CD14-positive monocyte (primary cell): Measurements from ENCODE around the gene ZDHHC24. TPM values are rescaled to one million over a fixed set of nuclear protein-coding genes. Genes with fewer than 3 reads are reported as not detected.

Experiments used
- DNase-seq, 3 donors: peaks; one replicate each; pipeline ENCODE4 v3.0.0-alpha.2; 2011 to 2022
- H2AFZ ChIP-seq: 2 replicates; pipeline ENCODE4 v1.6.0; 2012; ENCODE audit warnings: mild to moderate bottlenecking, low read depth, low read length, inconsistent platforms; ENCODE audit not compliant: insufficient read depth, poor library complexity, severe bottlenecking
- H3K27ac ChIP-seq, 2 donors: 1 replicate in 1 of 2; 2 replicates in 1 of 2; pipeline ENCODE4 v1.5.1; 2012 to 2013; ENCODE audit warnings: low read length in 2 of 2, control low read depth in 1 of 2, inconsistent platforms in 1 of 2, low read depth in 1 of 2, mild to moderate bottlenecking in 1 of 2
- H3K27me3 ChIP-seq, 2 donors: one replicate each; pipeline versions ENCODE4 v1.6.0 to v1.6.1; 2011 to 2013; ENCODE audit warnings: low read length in 2 of 2; ENCODE audit not compliant: control insufficient read depth in 2 of 2, insufficient read depth in 2 of 2
- H3K36me3 ChIP-seq, 2 donors: replicated peaks in 1 of 2; 1 replicate in 1 of 2; 2 replicates in 1 of 2; pipeline versions ENCODE4 v1.5.1 to v1.6.1; 2012 to 2013; ENCODE audit warnings: low read length in 2 of 2, control low read depth in 1 of 2, inconsistent platforms in 1 of 2, mild to moderate bottlenecking in 1 of 2; ENCODE audit not compliant: insufficient read depth in 2 of 2, control insufficient read depth in 1 of 2
- H3K4me1 ChIP-seq, 2 donors: 1 replicate in 1 of 2; 2 replicates in 1 of 2; pipeline versions ENCODE4 v1.5.1 to v1.6.1; 2012 to 2013; ENCODE audit warnings: low read length in 2 of 2, control low read depth in 1 of 2, inconsistent platforms in 1 of 2, mild to moderate bottlenecking in 1 of 2, moderate library complexity in 1 of 2; ENCODE audit not compliant: insufficient read depth in 2 of 2, control insufficient read depth in 1 of 2
- H3K4me2 ChIP-seq: replicated peaks from 2 replicates; pipeline ENCODE3; 2012; ENCODE audit warnings: low read length, moderate library complexity, mild to moderate bottlenecking; ENCODE audit not compliant: poor library complexity, severe bottlenecking; ENCODE audit errors: extremely low read depth
- H3K4me3 ChIP-seq, 3 experiments: fragments of 200-600 bp in 1 of 3; sonication (generic) in 1 of 3; replicated peaks in 1 of 3; 1 replicate in 2 of 3; 2 replicates in 1 of 3; pipeline ENCODE4 v1.5.1; 2011 to 2013; ENCODE audit warnings: low read length in 3 of 3, mild to moderate bottlenecking in 3 of 3, control low read depth in 2 of 3, low read depth in 2 of 3, inconsistent platforms in 1 of 3, moderate library complexity in 1 of 3
- H3K79me2 ChIP-seq: 2 replicates; pipeline ENCODE4 v1.6.0; 2012; ENCODE audit warnings: mild to moderate bottlenecking, control low read depth, inconsistent platforms, low read length, moderate library complexity; ENCODE audit not compliant: insufficient read depth
- H3K9ac ChIP-seq: 2 replicates; pipeline ENCODE4 v1.6.0; 2017; ENCODE audit warnings: low read length, mild to moderate bottlenecking; ENCODE audit not compliant: insufficient read depth, poor library complexity, severe bottlenecking
- H3K9me3 ChIP-seq, 2 donors: replicated peaks in 1 of 2; 1 replicate in 1 of 2; 2 replicates in 1 of 2; pipeline versions ENCODE4 v1.5.1 to v1.6.1; 2012 to 2013; ENCODE audit warnings: low read length in 2 of 2, control low read depth in 1 of 2; ENCODE audit not compliant: control insufficient read depth in 1 of 2, insufficient read depth in 1 of 2
- H4K20me1 ChIP-seq: 2 replicates; pipeline ENCODE4 v1.6.0; 2012; ENCODE audit warnings: mild to moderate bottlenecking, low read length, control low read depth, moderate library complexity; ENCODE audit not compliant: insufficient read depth
- H3K27ac Mint-ChIP-seq, 7 donors: one replicate each; pipeline ENCODE4 v1.8.0; 2020; ENCODE audit warnings: mild to moderate bottlenecking in 7 of 7, mixed read lengths in 7 of 7, moderate library complexity in 6 of 7, inconsistent platforms in 2 of 7
- H3K27me3 Mint-ChIP-seq, 3 donors: one replicate each; pipeline ENCODE4 v1.8.0; 2021 to 2022; ENCODE audit warnings: low read depth in 3 of 3, mild to moderate bottlenecking in 3 of 3, mixed read lengths in 3 of 3, moderate library complexity in 3 of 3, inconsistent platforms in 1 of 3
- H3K36me3 Mint-ChIP-seq, 2 donors: one replicate each; pipeline ENCODE4 v1.8.0; 2020; ENCODE audit warnings: mixed read lengths in 2 of 2, inconsistent platforms in 1 of 2, mild to moderate bottlenecking in 1 of 2
- H3K4me1 Mint-ChIP-seq: one replicate; pipeline ENCODE4 v1.8.0; 2020; ENCODE audit warnings: mild to moderate bottlenecking, mixed read lengths
- H3K4me3 Mint-ChIP-seq, 2 donors: one replicate each; pipeline ENCODE4 v1.8.0; 2020; ENCODE audit warnings: mild to moderate bottlenecking in 2 of 2, mixed read lengths in 2 of 2, moderate library complexity in 1 of 2
- H3K9me3 Mint-ChIP-seq, 7 donors: one replicate each; pipeline ENCODE4 v1.8.0; 2020 to 2022; ENCODE audit warnings: mixed read lengths in 7 of 7, mild to moderate bottlenecking in 6 of 7, moderate library complexity in 6 of 7, inconsistent platforms in 2 of 7
- WGBS: methylation state at CpG from one replicate; pipeline ENCODE4 v1.1.5; 2013; ENCODE audit warnings: missing lambda C conversion rate; ENCODE audit not compliant: insufficient coverage; 5-methylcytosine and 5-hydroxymethylcytosine counted together
- intact Hi-C, 2 donors: fragments of 100-400 bp; cut with micrococcal nuclease; formaldehyde crosslinking; loops; one replicate each; pipeline versions ENCODE4 v1.15.0 to v1.15.1; 2023
- polyA plus RNA-seq, 3 donors: library from polyadenylated mRNA; depleted of rRNA in 1 of 3; unstranded in 2 of 3; stranded (reverse) in 1 of 3; fragments of 300-500 nt in 2 of 3; fragments of >200 nt in 1 of 3; fragmentation: Illumina TruSeq in 2 of 3; gene quantifications; 1 replicate in 2 of 3; 2 replicates in 1 of 3; pipeline ENCODE4 v1.2.3, GENCODE V29; 2012 to 2021
- TF ChIP-seq, protein P1 (sequence below): fragments of 200-600 bp; IDR thresholded peaks from one replicate; pipeline ENCODE4 v1.8.0; 2022; ENCODE audit warnings: antibody characterized with exemption, mild to moderate bottlenecking

Gene ZDHHC24
- polyA plus RNA-seq, 3 donors = 10.9 to 14.0 (median 11.9) TPM

DNA sequence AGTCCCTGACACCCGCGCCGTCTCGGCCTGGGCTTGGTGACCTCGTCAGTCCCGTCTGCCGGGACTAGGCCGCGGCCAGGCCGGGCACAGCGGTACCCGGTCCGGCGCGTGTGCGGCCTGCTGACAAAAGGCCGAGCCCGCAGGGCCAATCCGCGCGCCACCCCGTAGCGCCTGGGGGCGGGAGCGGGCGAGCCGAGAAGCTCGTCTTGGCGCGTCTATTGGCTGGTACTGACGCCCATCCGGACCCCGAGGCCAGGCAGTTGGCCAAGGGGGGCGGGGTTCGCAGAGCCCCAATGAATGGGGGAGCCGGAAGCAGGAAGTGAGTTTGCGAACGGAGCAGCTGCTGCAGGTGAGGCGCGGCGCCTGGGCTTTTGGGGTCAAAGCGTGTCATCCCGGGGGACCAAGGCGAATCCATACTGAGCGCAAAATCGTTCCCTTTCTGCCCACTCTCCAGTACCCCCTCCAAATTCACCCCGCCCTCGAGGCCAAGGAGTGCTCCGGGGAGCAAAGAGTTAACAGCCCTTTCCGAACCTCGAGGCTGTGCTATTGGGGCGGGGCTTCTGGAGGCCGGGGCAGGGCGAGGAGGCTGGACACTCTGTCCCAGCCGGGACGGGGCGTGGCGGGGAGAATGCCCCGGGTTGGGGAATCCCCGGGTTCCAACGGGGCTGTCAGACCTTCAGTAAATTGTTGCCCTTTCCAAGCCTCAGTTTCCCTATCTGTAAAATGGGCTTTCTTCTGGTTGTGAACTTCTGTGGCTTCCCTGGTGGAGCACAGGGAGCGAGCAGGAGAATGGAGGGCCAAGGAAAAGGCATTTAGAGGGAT, 65.5 kb downstream of the ZDHHC24 start, which contains the start of gene DPP3:
TSS of gene DPP3 (plus strand) at position 318 of the 822 bp plus-strand sequence. CDS start 1,767 bp downstream, outside the sequence.
- H3K4me3 ChIP-seq = peak within 1 kb of the TSS; percentile 51 to 87 (median 77)
- no peaks in the 10 kb centered on the region for H3K27me3 ChIP-seq
- peaks cover 19 to 24% of the 10 kb centered on the region in 2 donors for H3K4me1 ChIP-seq
- TF ChIP-seq, protein P1, sequence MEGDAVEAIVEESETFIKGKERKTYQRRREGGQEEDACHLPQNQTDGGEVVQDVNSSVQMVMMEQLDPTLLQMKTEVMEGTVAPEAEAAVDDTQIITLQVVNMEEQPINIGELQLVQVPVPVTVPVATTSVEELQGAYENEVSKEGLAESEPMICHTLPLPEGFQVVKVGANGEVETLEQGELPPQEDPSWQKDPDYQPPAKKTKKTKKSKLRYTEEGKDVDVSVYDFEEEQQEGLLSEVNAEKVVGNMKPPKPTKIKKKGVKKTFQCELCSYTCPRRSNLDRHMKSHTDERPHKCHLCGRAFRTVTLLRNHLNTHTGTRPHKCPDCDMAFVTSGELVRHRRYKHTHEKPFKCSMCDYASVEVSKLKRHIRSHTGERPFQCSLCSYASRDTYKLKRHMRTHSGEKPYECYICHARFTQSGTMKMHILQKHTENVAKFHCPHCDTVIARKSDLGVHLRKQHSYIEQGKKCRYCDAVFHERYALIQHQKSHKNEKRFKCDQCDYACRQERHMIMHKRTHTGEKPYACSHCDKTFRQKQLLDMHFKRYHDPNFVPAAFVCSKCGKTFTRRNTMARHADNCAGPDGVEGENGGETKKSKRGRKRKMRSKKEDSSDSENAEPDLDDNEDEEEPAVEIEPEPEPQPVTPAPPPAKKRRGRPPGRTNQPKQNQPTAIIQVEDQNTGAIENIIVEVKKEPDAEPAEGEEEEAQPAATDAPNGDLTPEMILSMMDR = no peak
- H3K27ac Mint-ChIP-seq = peak within 1 kb of the TSS; percentile 90 to 96 (median 92)
- intact Hi-C loops = loop anchor here (1.0 to 2.0 kb wide), 2 partner anchors 14 to 41 kb away; partner anchors contain the start of gene PELI3 (in 2 of the 2)
- H4K20me1 ChIP-seq = peaks cover 11% of the 10 kb centered on the region
- H2AFZ ChIP-seq = peak within 1 kb of the TSS; percentile 89
- peaks cover 0 to 5% (median 0%) of the 10 kb centered on the region in 3 donors for H3K27me3 Mint-ChIP-seq
- WGBS = under 1% methylated on average over 53 of the region's 62 CpGs
- H3K36me3 ChIP-seq = peaks cover 5 to 26% of the 10 kb centered on the region in 2 donors
- no peaks in the 10 kb centered on the region for H3K9me3 Mint-ChIP-seq
- H3K27ac ChIP-seq = peak within 1 kb of the TSS; percentile 82 to 96
- DNase-seq = peak; percentile 96 to 98 (median 96)
- H3K9me3 ChIP-seq = no peaks in the 10 kb centered on the region
- peaks cover 14% of the 10 kb centered on the region for H3K79me2 ChIP-seq
- H3K4me1 Mint-ChIP-seq = peaks cover 18% of the 10 kb centered on the region
- H3K9ac ChIP-seq = peak within 1 kb of the TSS; percentile 97
- H3K4me3 Mint-ChIP-seq = peak within 1 kb of the TSS; percentile 85 to 89
- peak within 1 kb of the TSS; percentile 91 for H3K4me2 ChIP-seq
- peaks cover 18 to 33% of the 10 kb centered on the region in 2 donors for H3K36me3 Mint-ChIP-seq

GRCh38 chr11:66479394-66480116, 66.3 kb downstream of the ZDHHC24 start:
- Histone ChIP-seq H2AFZ (peak overlapping the region; percentile 89), H3K79me2 (peaks cover 14% of the 10 kb centered on the region), H3K4me1 (peaks cover 19 to 24% of the 10 kb centered on the region in 2 donors), H3K36me3 (peaks cover under 1 to 25% of the 10 kb centered on the region in 2 donors), H4K20me1 (peaks cover 11% of the 10 kb centered on the region), H3K4me2 (peak overlapping the region; percentile 91), H3K9ac (peak overlapping the region; percentile 97), H3K27ac (peak overlapping the region; percentile 82 to 96), H3K4me3 (peak overlapping the region; percentile 46 to 87 (median 77)), H3K9me3 (no peaks in the 10 kb centered on the region), H3K27me3 (no peaks in the 10 kb centered on the region)
- DNase-seq = peak in 2 of 3 donors; percentile 2 to 20
- TF ChIP-seq, protein P1 = no peak
- peak overlapping the region; percentile 85 to 89 for H3K4me3 Mint-ChIP-seq
- peaks cover 0 to 7% (median 0%) of the 10 kb centered on the region in 3 donors for H3K27me3 Mint-ChIP-seq
- peaks cover 18% of the 10 kb centered on the region for H3K4me1 Mint-ChIP-seq
- intact Hi-C loops = loop anchor here (1.0 to 5.0 kb wide), 4 partner anchors 13 to 71 kb away; partner anchors contain the start of genes PELI3 (in 2 of the 2) and MRPL11 (in 1 of the 2)
- H3K36me3 Mint-ChIP-seq = peaks cover 18 to 30% of the 10 kb centered on the region in 2 donors
- WGBS = 1% methylated on average over 23 of the region's 34 CpGs
- peak overlapping the region; percentile 89 to 95 (median 92) for H3K27ac Mint-ChIP-seq
- H3K9me3 Mint-ChIP-seq = no peaks in the 10 kb centered on the region
